SK-N-MC (cell line): ENCODE results near the gene YTHDF1.

Experiments
- DNase-seq: peaks from one replicate; pipeline ENCODE4 v3.0.0-alpha.2; 2011; ENCODE audit warnings: low read depth, low spot score
- H3K27ac ChIP-seq: fragments of 200-600 bp; sonication (generic); 2 replicates; pipeline ENCODE4 v1.5.1; 2016; ENCODE audit warnings: mixed run types
- H3K36me3 ChIP-seq: fragments of 200-600 bp; sonication (generic); 2 replicates; pipeline ENCODE4 v1.6.1; 2017; ENCODE audit warnings: antibody characterized with exemption, low read length, mixed read lengths; ENCODE audit not compliant: insufficient read depth
- H3K4me3 ChIP-seq: fragments of 200-600 bp; sonication (generic); 2 replicates; pipeline ENCODE4 v1.5.1; 2016
- H3K9ac ChIP-seq: fragments of 200-600 bp; sonication (generic); 2 replicates; pipeline ENCODE4 v1.8.0; 2017; ENCODE audit warnings: mixed run types, mixed read lengths; ENCODE audit not compliant: insufficient read length
- H3K9me3 ChIP-seq: fragments of 200-600 bp; sonication (generic); 2 replicates; pipeline ENCODE4 v1.6.1; 2017; ENCODE audit warnings: low read depth, mild to moderate bottlenecking, antibody characterized with exemption, low read length, moderate library complexity, mixed read lengths
- EZH2 ChIP-seq: fragments of 200-600 bp; sonication (generic); IDR thresholded peaks from one replicate; pipeline ENCODE4 v1.6.1; 2017; ENCODE audit warnings: antibody characterized with exemption
- FOXP2 ChIP-seq: optimal IDR thresholded peaks from 2 replicates; pipeline ENCODE3; 2011; ENCODE audit warnings: mild to moderate bottlenecking, moderate library complexity; ENCODE audit not compliant: insufficient read depth; ENCODE audit errors: extremely low read length, control extremely low read depth
- POLR2AphosphoS5 ChIP-seq: IDR thresholded peaks from 2 replicates; pipeline ENCODE4 v1.6.1; 2012; ENCODE audit warnings: mild to moderate bottlenecking, low read depth, low read length, borderline replicate concordance

Gene YTHDF1

GRCh38 chr20:63182425-63182824 is 33.5 kb downstream of the YTHDF1 start:
- TF ChIP-seq EZH2 (no peak), POLR2AphosphoS5 (no peak), FOXP2 (no peak)
- no peaks in the 10 kb centered on the region for H3K36me3 ChIP-seq
- H3K27ac ChIP-seq, result no peak overlapping the region
- DNase-seq, result no peak
- no peak overlapping the region for H3K9ac ChIP-seq
- H3K9me3 ChIP-seq, result no peaks in the 10 kb centered on the region
- H3K4me3 ChIP-seq, result no peak overlapping the region

DNA sequence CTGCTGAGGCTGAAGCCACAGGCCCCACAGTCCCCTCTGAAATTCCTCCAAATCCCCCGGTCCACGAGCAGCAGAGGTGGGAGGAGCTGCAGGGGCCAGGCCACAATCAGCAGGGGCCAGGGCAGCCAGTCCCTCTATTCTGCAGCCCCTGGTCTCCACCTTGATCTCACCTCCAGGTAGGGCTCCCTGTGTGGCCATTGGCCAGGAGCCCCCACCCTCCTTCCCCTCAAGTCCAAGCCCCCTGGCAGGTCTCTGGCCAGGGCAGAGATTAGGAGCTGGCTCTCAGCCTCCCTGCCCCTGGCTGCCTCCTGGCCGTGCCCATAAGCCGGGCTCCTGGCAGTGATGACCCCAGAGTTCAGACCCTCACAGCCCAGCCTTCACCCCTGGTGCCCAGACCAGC is 34.7 kb downstream of the YTHDF1 start:
- no peak overlapping the region for H3K4me3 ChIP-seq
- no peak for DNase-seq
- no peaks in the 10 kb centered on the region for H3K9me3 ChIP-seq
- no peak for TF ChIP-seq FOXP2
- no peak for TF ChIP-seq POLR2AphosphoS5
- no peak for TF ChIP-seq EZH2
- no peak overlapping the region for H3K9ac ChIP-seq
- H3K27ac ChIP-seq, result no peak overlapping the region
- H3K36me3 ChIP-seq, result no peaks in the 10 kb centered on the region

- Histone ChIP-seq H3K27ac (no peak overlapping the region), H3K9ac (no peak overlapping the region), H3K36me3 (no peaks in the 10 kb centered on the region), H3K9me3 (no peaks in the 10 kb centered on the region), H3K4me3 (no peak overlapping the region)
- no peak for TF ChIP-seq EZH2
- no peak for DNase-seq
These were observed 35.3 kb downstream of the YTHDF1 start for GRCh38 chr20:63180569-63181185.

- no peak overlapping the region for H3K4me3 ChIP-seq
- H3K9me3 ChIP-seq, result no peaks in the 10 kb centered on the region
- TF ChIP-seq FOXP2 (no peak), EZH2 (no peak), POLR2AphosphoS5 (no peak)
- no peak for DNase-seq
- H3K9ac ChIP-seq, result no peak overlapping the region
- H3K27ac ChIP-seq, result no peak overlapping the region
- no peaks in the 10 kb centered on the region for H3K36me3 ChIP-seq
These were observed 36.0 kb downstream of the YTHDF1 start for GRCh38 chr20:63179687-63180568.

GRCh38 chr20:63178889-63179686 is 36.8 kb downstream of the YTHDF1 start:
- H3K9ac ChIP-seq, result no peak overlapping the region
- no peaks in the 10 kb centered on the region for H3K36me3 ChIP-seq
- H3K4me3 ChIP-seq, result no peak overlapping the region
- H3K9me3 ChIP-seq, result no peaks in the 10 kb centered on the region
- DNase-seq, result no peak
- H3K27ac ChIP-seq, result no peak overlapping the region
- TF ChIP-seq FOXP2 (no peak), EZH2 (no peak), POLR2AphosphoS5 (no peak)

DNA sequence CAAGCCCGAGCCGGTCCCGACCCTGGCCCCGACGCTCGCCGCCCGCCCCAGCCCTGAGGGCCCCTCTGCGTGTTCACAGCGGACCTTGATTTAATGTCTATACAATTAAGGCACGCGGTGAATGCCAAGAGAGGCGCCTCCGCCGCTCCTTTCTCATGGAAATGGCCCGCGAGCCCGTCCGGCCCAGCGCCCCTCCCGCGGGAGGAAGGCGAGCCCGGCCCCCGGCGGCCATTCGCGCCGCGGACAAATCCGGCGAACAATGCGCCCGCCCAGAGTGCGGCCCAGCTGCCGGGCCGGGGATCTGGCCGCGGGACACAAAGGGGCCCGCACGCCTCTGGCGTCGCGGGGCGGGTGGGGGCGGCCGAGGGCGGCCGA is 37.5 kb downstream of the YTHDF1 start:
- Histone ChIP-seq H3K9ac (no peak overlapping the region), H3K4me3 (no peak overlapping the region)
- TF ChIP-seq FOXP2, result no peak
- TF ChIP-seq POLR2AphosphoS5, result no peak
- no peak for TF ChIP-seq EZH2

DNA sequence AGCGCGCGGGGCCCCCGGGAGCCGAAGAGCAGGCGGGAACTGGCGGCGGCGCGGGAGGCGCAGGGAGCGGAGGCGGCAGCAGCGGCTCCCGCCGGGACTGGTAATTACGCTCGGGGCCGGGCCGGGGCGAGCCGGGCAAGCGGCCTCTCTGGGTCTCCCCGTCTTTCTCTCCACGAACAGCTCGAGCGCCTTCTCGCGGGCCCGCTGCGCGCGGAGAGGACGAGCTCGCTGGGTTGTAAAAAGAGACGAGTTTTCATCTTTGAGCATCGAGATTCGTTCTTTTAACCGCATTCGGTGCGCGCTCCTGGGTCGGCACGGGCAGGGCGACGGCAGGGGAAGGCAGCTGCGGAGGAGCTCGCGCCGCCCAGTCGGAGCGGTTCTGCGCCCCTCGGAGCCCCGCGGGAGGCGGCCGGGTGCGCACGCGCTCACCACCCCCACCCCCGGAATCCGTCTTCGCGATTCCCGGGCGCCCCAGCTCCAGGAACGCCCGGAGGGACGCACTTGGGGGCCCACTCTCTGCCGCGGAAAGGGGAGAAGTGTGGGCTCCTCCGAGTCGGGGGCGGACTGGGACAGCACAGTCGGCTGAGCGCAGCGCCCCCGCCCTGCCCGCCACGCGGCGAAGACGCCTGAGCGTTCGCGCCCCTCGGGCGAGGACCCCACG is 38.0 kb downstream of the YTHDF1 start:
- Histone ChIP-seq H3K4me3 (no peak overlapping the region), H3K9ac (no peak overlapping the region), H3K27ac (no peak overlapping the region), H3K9me3 (no peaks in the 10 kb centered on the region), H3K36me3 (no peaks in the 10 kb centered on the region)
- TF ChIP-seq FOXP2 (no peak), EZH2 (no peak), POLR2AphosphoS5 (no peak)
- DNase-seq, result no peak

More for the DNA sequence above, 37.5 kb downstream of the YTHDF1 start:
- no peak for DNase-seq
- Histone ChIP-seq H3K36me3 (no peaks in the 10 kb centered on the region), H3K27ac (no peak overlapping the region), H3K9me3 (no peaks in the 10 kb centered on the region)
